Naive thymus-derived CD4-positive, alpha-beta T cell (primary cell): ENCODE data around the gene SPEM2. TPM values are rescaled to one million over a fixed set of nuclear protein-coding genes. Genes with fewer than 3 reads are reported as not detected.

Experiments used
- ATAC-seq: fragments of 150-1000 bp; cut with Tn5 transposase; 2 replicates; pipeline ENCODE4 v1.10.0; 2021; ENCODE audit warnings: mild to moderate bottlenecking, moderate library complexity
- CTCF ChIA-PET: fragments of 350-600 bp; sonication (Branson Sonifier 250); formaldehyde crosslinking; loops from one replicate; lab custom pipeline; 2021; ENCODE audit warnings: antibody characterized with exemption; lab: Charles Lee
- POLR2A ChIA-PET: fragments of 350-600 bp; sonication (Branson Sonifier 250); formaldehyde crosslinking; loops from one replicate; lab custom pipeline; 2021; ENCODE audit warnings: antibody characterized with exemption, inconsistent platforms; lab: Charles Lee
- DNase-seq, 9 donors: peaks; one replicate each; pipeline versions ENCODE4 v3.0.0 to v3.0.0-alpha.2; 2020 to 2022; ENCODE audit warnings: mixed read lengths in 1 of 9
- H3K27ac ChIP-seq: one replicate; pipeline ENCODE4 v1.7.0; 2013; ENCODE audit warnings: mild to moderate bottlenecking, low read depth, low read length, moderate library complexity
- H3K27me3 ChIP-seq, 2 donors: one replicate each; pipeline ENCODE4 v1.7.0; 2013; ENCODE audit warnings: low read length in 2 of 2, mild to moderate bottlenecking in 2 of 2, moderate library complexity in 2 of 2; ENCODE audit not compliant: control insufficient read depth in 2 of 2, insufficient read depth in 2 of 2
- H3K36me3 ChIP-seq, 3 experiments: 1 replicate in 2 of 3; 2 replicates in 1 of 3; pipeline ENCODE4 v1.7.0; 2013; ENCODE audit warnings: low read length in 3 of 3, mild to moderate bottlenecking in 3 of 3, moderate library complexity in 1 of 3; ENCODE audit not compliant: insufficient read depth in 3 of 3, control insufficient read depth in 2 of 3
- H3K4me1 ChIP-seq, 2 donors: one replicate each; pipeline ENCODE4 v1.7.0; 2013; ENCODE audit warnings: low read length in 2 of 2, mild to moderate bottlenecking in 2 of 2, moderate library complexity in 1 of 2; ENCODE audit not compliant: control insufficient read depth in 2 of 2, insufficient read depth in 2 of 2
- H3K4me3 ChIP-seq: 2 replicates; pipeline ENCODE4 v1.7.0; 2013; ENCODE audit warnings: mild to moderate bottlenecking, low read length
- H3K9me3 ChIP-seq, 3 experiments: 1 replicate in 2 of 3; 2 replicates in 1 of 3; pipeline ENCODE4 v1.7.0; 2013; ENCODE audit warnings: low read length in 3 of 3; ENCODE audit not compliant: control insufficient read depth in 2 of 3
- H3K27ac Mint-ChIP-seq, 9 donors: one replicate each; pipeline ENCODE4 v1.8.0; 2020 to 2022; ENCODE audit warnings: mixed read lengths in 9 of 9, mild to moderate bottlenecking in 8 of 9, moderate library complexity in 5 of 9, inconsistent platforms in 2 of 9
- H3K27me3 Mint-ChIP-seq, 5 donors: one replicate each; pipeline ENCODE4 v1.8.0; 2021 to 2022; ENCODE audit warnings: mixed read lengths in 5 of 5, mild to moderate bottlenecking in 1 of 5
- H3K36me3 Mint-ChIP-seq, 5 donors: one replicate each; pipeline ENCODE4 v1.8.0; 2020 to 2022; ENCODE audit warnings: mixed read lengths in 5 of 5, mild to moderate bottlenecking in 3 of 5, inconsistent platforms in 1 of 5
- H3K4me1 Mint-ChIP-seq, 7 donors: one replicate each; pipeline ENCODE4 v1.8.0; 2020 to 2022; ENCODE audit warnings: mixed read lengths in 7 of 7, mild to moderate bottlenecking in 3 of 7, inconsistent platforms in 1 of 7
- H3K4me3 Mint-ChIP-seq, 10 donors: one replicate each; pipeline ENCODE4 v1.8.0; 2020 to 2022; ENCODE audit warnings: mild to moderate bottlenecking in 10 of 10, mixed read lengths in 10 of 10, moderate library complexity in 6 of 10, inconsistent platforms in 2 of 10
- H3K9me3 Mint-ChIP-seq, 11 donors: one replicate each; pipeline ENCODE4 v1.8.0; 2020 to 2022; ENCODE audit warnings: mixed read lengths in 11 of 11, mild to moderate bottlenecking in 4 of 11, inconsistent platforms in 1 of 11, moderate library complexity in 1 of 11
- intact Hi-C, 2 donors: fragments of 100-400 bp; cut with micrococcal nuclease; formaldehyde crosslinking; loops; one replicate each; pipeline ENCODE4 v1.15.1; 2023
- polyA plus RNA-seq, 2 donors: library from polyadenylated mRNA; unstranded; fragments of 300-500 nt; fragmentation: Illumina TruSeq; gene quantifications; one replicate each; pipeline ENCODE4 v1.2.3, GENCODE V29; 2021
- total RNA-seq, 6 experiments: library from RNA in 5 of 6; stranded (reverse) in 5 of 6; gene quantifications; 1 replicate in 5 of 6; 2 replicates in 1 of 6; pipeline ENCODE4 v1.2.3 and lab custom pipeline; 2021 to 2026

Gene SPEM2
- total RNA-seq (not detected), polyA plus RNA-seq (not detected), total RNA-seq (lab: John Stamatoyannopoulos, UW) (not detected)

DNA sequence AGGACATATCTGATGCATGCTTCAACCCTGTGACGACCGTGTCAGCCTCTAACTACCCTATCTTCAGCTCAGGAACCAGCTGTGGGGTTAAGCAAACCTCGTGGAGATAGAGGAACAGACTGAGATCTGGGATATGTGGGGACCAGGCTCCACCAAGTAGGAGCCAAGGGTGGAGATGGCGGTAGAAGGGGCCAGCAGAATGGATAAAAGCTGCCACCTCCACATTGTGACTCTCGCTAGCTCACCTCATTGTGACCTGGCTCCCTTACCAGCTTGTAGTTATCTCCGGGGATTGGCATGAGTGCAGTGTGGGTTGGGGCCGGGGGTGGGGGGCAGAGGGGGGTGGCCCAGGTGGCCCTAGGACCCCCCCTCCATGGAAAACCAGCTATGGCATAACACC lies at the start of gene SPEM2:
Gene SPEM2 (plus strand): TSS at position 301 of the 400 bp plus-strand sequence. CDS start 73 bp downstream, at position 374.
- intact Hi-C loops: no loop called here
- Mint-ChIP-seq H3K4me3 (no peak within 1 kb of the TSS), H3K27ac (peak within 1 kb of the TSS in 3 of 9 donors; percentile 24 to 46 (median 29)), H3K9me3 (peaks cover 0 to 2% (median 0%) of the 10 kb centered on the region in 11 donors), H3K36me3 (no peaks in the 10 kb centered on the region), H3K27me3 (peaks cover 0 to 3% (median 0%) of the 10 kb centered on the region in 5 donors), H3K4me1 (no peaks in the 10 kb centered on the region)
- Histone ChIP-seq H3K36me3 (no peaks in the 10 kb centered on the region), H3K4me3 (no peak within 1 kb of the TSS), H3K27me3 (no peaks in the 10 kb centered on the region), H3K4me1 (no peaks in the 10 kb centered on the region), H3K27ac (no peak within 1 kb of the TSS), H3K9me3 (no peaks in the 10 kb centered on the region)
- POLR2A ChIA-PET: interaction anchor here (0.6 to 1.9 kb wide), 4 partner anchors 10 to 91 kb away, joined by 3 to 6 read pairs (median 4); partner anchors contain the start of gene TMEM102
- CTCF ChIA-PET: no interaction called here
- no peak for ATAC-seq
- no peak for DNase-seq

GRCh38 chr17:7379134-7379533 lies 46.3 kb upstream of the SPEM2 start:
- peaks cover 0 to 11% of the 10 kb centered on the region in 2 donors for H3K27me3 ChIP-seq
- intact Hi-C loops: no loop called here
- Mint-ChIP-seq H3K4me1 (peaks cover 5 to 19% (median 10%) of the 10 kb centered on the region in 7 donors), H3K27ac (no peak overlapping the region), H3K36me3 (peaks cover 0 to 10% (median 0%) of the 10 kb centered on the region in 5 donors), H3K9me3 (peaks cover 0 to 7% (median 0%) of the 10 kb centered on the region in 11 donors), H3K4me3 (no peak overlapping the region), H3K27me3 (peaks cover 33 to 53% (median 43%) of the 10 kb centered on the region in 5 donors)
- no peak overlapping the region for H3K4me3 ChIP-seq
- ChIA-PET CTCF (no interaction called here), POLR2A (no interaction called here)
- H3K9me3 ChIP-seq: no peaks in the 10 kb centered on the region
- H3K36me3 ChIP-seq: no peaks in the 10 kb centered on the region
- peaks cover 4 to 7% of the 10 kb centered on the region in 2 donors for H3K4me1 ChIP-seq
- H3K27ac ChIP-seq: no peak overlapping the region
- ATAC-seq (no peak), DNase-seq (no peak)

DNA sequence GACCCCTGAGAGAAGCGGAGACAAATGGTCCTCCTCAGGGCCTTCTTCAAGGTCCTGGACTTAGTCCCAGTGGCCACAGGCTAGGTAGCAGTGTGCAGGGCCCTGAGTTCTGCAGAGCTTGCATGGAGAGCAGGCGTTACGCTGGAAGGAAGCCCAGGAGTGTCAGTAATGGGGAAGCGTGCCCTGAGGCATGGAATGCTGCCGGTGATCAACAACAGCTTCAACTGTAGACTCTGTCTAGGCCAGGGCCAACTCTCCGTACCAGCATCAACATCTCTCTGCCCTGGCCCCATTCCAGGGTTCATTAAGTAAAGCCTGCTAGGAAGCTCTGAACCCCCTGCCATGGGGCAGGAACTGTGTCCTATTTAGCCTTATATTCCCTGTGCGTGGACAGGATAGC lies 45.1 kb upstream of the SPEM2 start:
- H3K27ac Mint-ChIP-seq: peak overlapping the region in 1 of 9 donors; percentile 9
- H3K36me3 Mint-ChIP-seq: peaks cover 0 to 10% (median 0%) of the 10 kb centered on the region in 5 donors
- peaks cover 0 to 7% (median 0%) of the 10 kb centered on the region in 11 donors for H3K9me3 Mint-ChIP-seq
- H3K4me1 Mint-ChIP-seq: peaks cover 10 to 23% (median 15%) of the 10 kb centered on the region in 7 donors
- Histone ChIP-seq H3K9me3 (no peaks in the 10 kb centered on the region), H3K4me3 (no peak overlapping the region), H3K27ac (no peak overlapping the region), H3K27me3 (peaks cover 0 to 11% of the 10 kb centered on the region in 2 donors), H3K4me1 (peaks cover 10 to 13% of the 10 kb centered on the region in 2 donors), H3K36me3 (no peaks in the 10 kb centered on the region)
- intact Hi-C loops: loop anchor here in 1 of 2 donors (5.0 kb wide), 2 partner anchors 43 to 232 kb away; partner anchors contain the start of genes ACAP1 and FXR2
- ChIA-PET POLR2A (interaction anchor here (0.7 to 1.0 kb wide), 2 partner anchors 8 to 10 kb away, joined by 3 read pairs; no protein-coding TSS in a partner anchor), CTCF (interaction anchor here (0.9 kb wide), 1 partner anchor 51 kb away, joined by 3 read pairs; no protein-coding TSS in a partner anchor)
- DNase-seq (no peak), ATAC-seq (no peak)
- peak overlapping the region in 2 of 10 donors; percentile 54 for H3K4me3 Mint-ChIP-seq
- peaks cover 33 to 50% (median 43%) of the 10 kb centered on the region in 5 donors for H3K27me3 Mint-ChIP-seq

DNA sequence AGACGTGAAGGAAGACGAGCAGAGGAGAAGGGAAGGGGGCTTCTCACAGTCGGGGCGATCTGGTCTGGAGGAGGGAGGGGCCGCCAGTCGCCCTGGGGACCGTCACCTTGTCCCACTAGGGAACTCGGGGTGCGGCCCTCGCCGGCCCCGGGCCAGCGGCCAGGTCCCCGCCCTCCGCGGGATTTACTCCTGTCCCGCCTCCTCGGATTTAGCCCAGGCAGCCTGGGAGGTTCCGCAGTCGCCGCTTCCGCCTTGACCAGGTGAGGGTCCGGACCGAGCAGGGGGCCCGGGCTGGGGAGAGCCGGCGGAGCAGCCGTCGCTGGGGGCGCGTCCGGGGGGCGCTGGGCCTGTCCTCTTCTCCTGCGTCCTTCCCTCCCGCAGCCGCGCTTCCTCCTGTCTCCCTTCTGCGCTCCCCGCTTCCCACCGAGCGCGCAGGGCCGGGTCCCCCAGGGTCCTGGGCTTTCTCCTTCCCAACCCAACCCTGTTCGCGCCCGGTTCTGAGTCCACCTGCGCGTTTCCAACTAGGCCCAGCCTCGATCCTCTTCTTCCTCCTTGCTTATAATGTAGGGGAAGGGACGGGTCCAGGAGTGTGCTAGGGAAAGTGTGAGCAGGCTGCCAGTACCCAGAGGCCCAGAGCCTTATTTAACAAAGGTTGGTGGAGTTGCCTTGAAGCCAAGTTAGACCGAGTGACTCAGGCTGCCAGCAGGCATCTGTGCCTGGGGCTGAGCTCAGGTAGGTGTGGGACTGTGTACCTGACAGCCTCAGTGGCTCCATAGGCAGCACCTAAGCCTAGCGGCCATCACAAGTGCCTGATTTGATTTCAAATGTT lies 44.3 kb upstream of the SPEM2 start, which contains the start of gene TNK1:
Gene TNK1 (plus strand): TSS at position 235 of the 829 bp plus-strand sequence. CDS start 1,838 bp downstream, outside the sequence.
- POLR2A ChIA-PET: interaction anchor here (0.6 to 1.0 kb wide), 4 partner anchors 7 to 758 kb away, joined by 3 read pairs; partner anchors contain the start of gene TMEM102

GRCh38 chr17:7382901-7383300 lies 42.5 kb upstream of the SPEM2 start:
- Mint-ChIP-seq H3K27ac (peak overlapping the region in 7 of 9 donors; percentile 25 to 91 (median 45)), H3K4me1 (peaks cover 10 to 23% (median 15%) of the 10 kb centered on the region in 7 donors), H3K36me3 (peaks cover 0 to 10% (median 0%) of the 10 kb centered on the region in 5 donors), H3K9me3 (peaks cover 0 to 7% (median 0%) of the 10 kb centered on the region in 11 donors), H3K27me3 (peaks cover 30 to 42% (median 34%) of the 10 kb centered on the region in 5 donors), H3K4me3 (peak overlapping the region in 9 of 10 donors; percentile 23 to 88 (median 74))
- H3K4me3 ChIP-seq: no peak overlapping the region
- DNase-seq: no peak
- ChIA-PET POLR2A (interaction anchor here (0.9 to 2.9 kb wide), 10 partner anchors 12 to 305 kb away, joined by 3 to 19 read pairs (median 8); partner anchors contain the start of genes GPS2, PLSCR3, SLC35G6 and TMEM102), CTCF (interaction anchor here (0.9 to 1.1 kb wide), 3 partner anchors 25 to 130 kb away, joined by 3 to 6 read pairs (median 4); partner anchors contain the start of gene NLGN2)
- H3K27me3 ChIP-seq: peaks cover 0 to 11% of the 10 kb centered on the region in 2 donors
- intact Hi-C loops: loop anchor here (1.0 to 5.0 kb wide), 3 partner anchors 46 to 229 kb away; partner anchors contain the start of genes ACAP1 (in 2 of the 2) and FXR2 (in 1 of the 2)
- H3K9me3 ChIP-seq: no peaks in the 10 kb centered on the region
- ATAC-seq: no peak
- H3K27ac ChIP-seq: no peak overlapping the region
- H3K4me1 ChIP-seq: peaks cover 10 to 13% of the 10 kb centered on the region in 2 donors
- peaks cover 0 to 14% (median 0%) of the 10 kb centered on the region in 3 experiments for H3K36me3 ChIP-seq

More for the DNA sequence above, 44.3 kb upstream of the SPEM2 start, which contains the start of gene TNK1:
- CTCF ChIA-PET: interaction anchor here (0.9 kb wide), 1 partner anchor 50 kb away, joined by 3 read pairs; no protein-coding TSS in a partner anchor
- Histone ChIP-seq H3K27me3 (peaks cover 0 to 11% of the 10 kb centered on the region in 2 donors), H3K27ac (no peak within 1 kb of the TSS), H3K36me3 (no peaks in the 10 kb centered on the region), H3K4me3 (no peak within 1 kb of the TSS), H3K4me1 (peaks cover 10 to 13% of the 10 kb centered on the region in 2 donors), H3K9me3 (no peaks in the 10 kb centered on the region)
- ATAC-seq (no peak), DNase-seq (no peak)
- intact Hi-C loops: loop anchor here in 1 of 2 donors (5.0 kb wide), 2 partner anchors 44 to 231 kb away; partner anchors contain the start of genes ACAP1 and FXR2
- peaks cover 33 to 50% (median 43%) of the 10 kb centered on the region in 5 donors for H3K27me3 Mint-ChIP-seq
- peak within 1 kb of the TSS in 5 of 10 donors; percentile 25 to 67 (median 54) for H3K4me3 Mint-ChIP-seq
- H3K27ac Mint-ChIP-seq: peak within 1 kb of the TSS in 1 of 9 donors; percentile 9
- H3K4me1 Mint-ChIP-seq: peaks cover 10 to 23% (median 15%) of the 10 kb centered on the region in 7 donors
- H3K36me3 Mint-ChIP-seq: peaks cover 0 to 10% (median 0%) of the 10 kb centered on the region in 5 donors
- peaks cover 0 to 7% (median 0%) of the 10 kb centered on the region in 11 donors for H3K9me3 Mint-ChIP-seq
